Brain microvascular endothelial cell (primary cell): ENCODE measurements around the gene MICB.
A peak's percentile ranks its signal among the peaks of the same experiment; 100 is the strongest.

Experiments
- DNase-seq: peaks from one replicate; pipeline ENCODE4 v3.0.0-alpha.2; 2020
- H3K27ac ChIP-seq: fragments of 250-450 bp; sonication (Bioruptor Pico); 2 replicates; pipeline ENCODE4 v1.5.1; 2020; ENCODE audit warnings: mild to moderate bottlenecking, moderate library complexity
- H3K27me3 ChIP-seq: fragments of 250-450 bp; sonication (Bioruptor Pico); replicated peaks from 2 replicates; pipeline ENCODE4 v1.5.1; 2020; ENCODE audit warnings: mild to moderate bottlenecking
- H3K36me3 ChIP-seq: fragments of 250-450 bp; sonication (Bioruptor Pico); replicated peaks from 2 replicates; pipeline ENCODE4 v1.5.1; 2020; ENCODE audit warnings: mild to moderate bottlenecking
- H3K4me3 ChIP-seq: 2 replicates; pipeline ENCODE4 v1.5.1; 2011; ENCODE audit warnings: low read depth, mild to moderate bottlenecking, control low read depth, low read length, moderate library complexity
- in situ Hi-C: cut with HindIII; loops from 2 replicates; pipeline ENCODE4 v1.10.0; 2017; ENCODE audit warnings: low sequenced_read_pairs, low pct_ligation_motif_present
- TF ChIP-seq, protein P1 (sequence below): IDR thresholded peaks from 2 replicates; pipeline ENCODE4 v1.5.1; 2011; ENCODE audit warnings: low read depth, mild to moderate bottlenecking, moderate library complexity, low read length, control low read depth, inconsistent platforms; ENCODE audit errors: missing control alignments

Gene MICB

DNA sequence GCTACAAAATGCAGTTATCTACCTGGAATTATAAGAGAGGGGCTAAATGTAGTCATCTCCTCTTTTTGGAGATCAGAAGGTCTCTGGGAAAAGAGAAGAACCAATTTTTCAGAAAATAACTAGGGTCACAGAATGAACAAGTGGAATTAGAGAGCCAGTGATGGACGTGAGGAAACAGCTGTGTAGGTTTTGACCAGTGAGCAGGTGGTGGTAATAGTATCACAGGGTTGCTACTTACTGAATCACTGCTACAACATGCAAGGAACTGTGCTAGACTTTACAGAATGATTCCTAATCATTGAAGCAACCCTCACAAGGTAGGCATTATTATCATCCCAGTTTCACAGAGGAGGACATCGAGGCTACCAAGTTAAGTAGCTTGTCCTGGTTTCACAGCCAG lies 46.7 kb downstream of the MICB start:
- no peak overlapping the region for H3K27ac ChIP-seq
- TF ChIP-seq, protein P1, sequence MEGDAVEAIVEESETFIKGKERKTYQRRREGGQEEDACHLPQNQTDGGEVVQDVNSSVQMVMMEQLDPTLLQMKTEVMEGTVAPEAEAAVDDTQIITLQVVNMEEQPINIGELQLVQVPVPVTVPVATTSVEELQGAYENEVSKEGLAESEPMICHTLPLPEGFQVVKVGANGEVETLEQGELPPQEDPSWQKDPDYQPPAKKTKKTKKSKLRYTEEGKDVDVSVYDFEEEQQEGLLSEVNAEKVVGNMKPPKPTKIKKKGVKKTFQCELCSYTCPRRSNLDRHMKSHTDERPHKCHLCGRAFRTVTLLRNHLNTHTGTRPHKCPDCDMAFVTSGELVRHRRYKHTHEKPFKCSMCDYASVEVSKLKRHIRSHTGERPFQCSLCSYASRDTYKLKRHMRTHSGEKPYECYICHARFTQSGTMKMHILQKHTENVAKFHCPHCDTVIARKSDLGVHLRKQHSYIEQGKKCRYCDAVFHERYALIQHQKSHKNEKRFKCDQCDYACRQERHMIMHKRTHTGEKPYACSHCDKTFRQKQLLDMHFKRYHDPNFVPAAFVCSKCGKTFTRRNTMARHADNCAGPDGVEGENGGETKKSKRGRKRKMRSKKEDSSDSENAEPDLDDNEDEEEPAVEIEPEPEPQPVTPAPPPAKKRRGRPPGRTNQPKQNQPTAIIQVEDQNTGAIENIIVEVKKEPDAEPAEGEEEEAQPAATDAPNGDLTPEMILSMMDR, result no peak
- in situ Hi-C loops, result no loop called here

DNA sequence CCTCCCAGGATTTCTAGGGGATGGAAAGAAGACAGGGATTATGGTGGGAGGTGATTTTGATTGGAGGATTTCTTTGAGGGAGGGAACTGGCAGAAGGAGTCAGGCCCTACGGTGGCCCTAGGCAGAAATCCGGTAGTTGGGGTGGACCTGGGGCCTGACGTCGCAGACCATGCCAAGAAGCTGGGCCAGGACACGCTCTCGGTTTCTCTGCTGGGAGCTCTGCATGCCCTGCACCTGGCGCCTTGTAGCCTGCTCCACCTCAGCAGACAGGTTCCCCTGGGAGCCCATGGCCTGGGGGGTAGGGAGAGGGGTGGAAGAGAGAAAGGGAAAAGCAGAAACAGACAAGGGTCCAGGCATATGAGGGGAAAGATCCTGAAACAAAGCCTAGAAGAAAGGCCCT lies 47.3 kb downstream of the MICB start:
- in situ Hi-C loops, result no loop called here
- TF ChIP-seq, protein P1, result no peak
- no peak overlapping the region for H3K27ac ChIP-seq
- no peaks in the 10 kb centered on the region for H3K27me3 ChIP-seq
- H3K4me3 ChIP-seq, result no peak overlapping the region
- peaks cover 13% of the 10 kb centered on the region for H3K36me3 ChIP-seq
- no peak for DNase-seq

More for the DNA sequence above, 46.7 kb downstream of the MICB start:
- DNase-seq, result no peak
- no peak overlapping the region for H3K4me3 ChIP-seq
- H3K36me3 ChIP-seq, result peaks cover 18% of the 10 kb centered on the region
- H3K27me3 ChIP-seq, result no peaks in the 10 kb centered on the region

DNA sequence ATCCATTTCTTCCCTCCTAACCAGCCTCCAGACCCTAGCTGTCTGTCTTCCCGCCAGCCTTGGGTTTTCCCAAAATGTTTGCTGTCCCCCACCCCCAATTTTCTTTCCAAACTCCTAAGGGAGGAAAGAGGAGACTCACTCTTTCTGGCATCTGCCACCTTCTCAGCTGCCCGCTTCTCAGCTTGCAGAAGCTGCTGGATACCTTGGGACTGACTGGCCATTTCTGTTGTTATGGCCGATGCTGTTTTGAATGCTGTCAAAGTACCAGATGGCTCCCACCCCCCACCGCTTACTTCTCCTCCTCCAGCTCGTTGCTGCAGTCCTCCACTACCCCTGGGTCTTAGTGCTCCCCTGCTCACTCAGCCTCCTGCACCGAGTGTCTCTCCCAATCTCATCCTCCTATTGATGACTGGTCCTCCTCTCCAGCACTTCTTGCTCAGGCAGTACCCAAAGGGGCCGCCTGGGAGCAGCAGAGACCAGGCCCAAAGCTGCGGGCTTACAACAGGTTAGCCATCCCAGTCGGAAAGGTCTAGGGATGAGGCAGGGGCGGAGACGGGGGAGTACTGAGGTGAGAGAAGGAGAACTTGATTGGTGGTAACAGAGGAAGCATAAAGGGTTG lies 48.5 kb downstream of the MICB start, which contains the start of gene ATP6V1G2:
Gene ATP6V1G2, minus strand, starts transcription at position 270 of the 619 bp plus-strand sequence. Its CDS starts 49 bp downstream, at position 221.
- Histone ChIP-seq H3K36me3 (peaks cover 12% of the 10 kb centered on the region), H3K27ac (peak within 1 kb of the TSS; percentile 75), H3K4me3 (peak within 1 kb of the TSS; percentile 57), H3K27me3 (no peaks in the 10 kb centered on the region)
- in situ Hi-C loops, result no loop called here
- TF ChIP-seq, protein P1, result peak; percentile 100
- peak; percentile 94 for DNase-seq

DNA sequence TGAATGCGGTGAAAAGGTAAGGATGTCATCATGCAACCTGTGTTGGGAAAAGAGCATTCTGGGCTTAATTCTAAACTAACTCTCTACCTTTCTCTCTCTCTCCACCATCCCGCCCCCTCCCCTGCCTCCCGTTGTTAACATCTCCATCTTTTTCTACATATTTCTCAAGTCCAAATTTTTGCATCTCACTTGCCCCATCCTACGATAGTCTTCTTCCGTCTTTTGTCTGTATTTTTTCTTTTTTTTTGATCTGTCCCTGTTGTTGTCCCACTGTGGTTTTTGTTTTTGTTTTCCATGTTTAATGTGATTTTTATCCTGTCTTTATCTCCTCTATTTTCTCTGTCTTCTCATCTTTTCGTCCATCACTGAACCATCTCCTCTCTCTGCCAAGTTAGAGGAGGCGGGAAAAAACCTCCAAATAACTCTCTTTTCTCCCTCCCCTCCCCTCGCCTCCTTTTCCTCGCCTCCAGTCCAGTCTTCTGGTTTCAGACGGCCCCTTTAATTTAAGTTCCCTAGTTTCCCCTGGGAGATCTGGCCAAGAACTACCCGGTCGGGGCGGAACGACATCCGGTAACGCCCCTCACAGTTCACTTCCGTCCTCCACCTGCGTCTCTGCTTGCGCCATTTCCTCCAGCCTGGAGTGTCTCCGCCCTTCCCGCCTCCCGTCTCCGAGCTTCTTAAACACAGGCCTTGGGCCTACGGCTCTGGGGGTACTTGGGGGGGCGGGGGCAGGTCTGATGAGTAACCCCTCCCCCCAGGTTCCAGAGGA lies 49.2 kb downstream of the MICB start, which contains the start of gene NFKBIL1:
Gene NFKBIL1, plus strand, starts transcription at position 651 of the 769 bp plus-strand sequence. Its CDS starts 87 bp downstream, at position 738.
- TF ChIP-seq, protein P1, result no peak
- H3K36me3 ChIP-seq, result peaks cover 11% of the 10 kb centered on the region
- peak within 1 kb of the TSS; percentile 75 for H3K27ac ChIP-seq
- H3K27me3 ChIP-seq, result no peaks in the 10 kb centered on the region
- in situ Hi-C loops, result no loop called here
- peak; percentile 96 for DNase-seq
- H3K4me3 ChIP-seq, result peak within 1 kb of the TSS; percentile 57

DNA sequence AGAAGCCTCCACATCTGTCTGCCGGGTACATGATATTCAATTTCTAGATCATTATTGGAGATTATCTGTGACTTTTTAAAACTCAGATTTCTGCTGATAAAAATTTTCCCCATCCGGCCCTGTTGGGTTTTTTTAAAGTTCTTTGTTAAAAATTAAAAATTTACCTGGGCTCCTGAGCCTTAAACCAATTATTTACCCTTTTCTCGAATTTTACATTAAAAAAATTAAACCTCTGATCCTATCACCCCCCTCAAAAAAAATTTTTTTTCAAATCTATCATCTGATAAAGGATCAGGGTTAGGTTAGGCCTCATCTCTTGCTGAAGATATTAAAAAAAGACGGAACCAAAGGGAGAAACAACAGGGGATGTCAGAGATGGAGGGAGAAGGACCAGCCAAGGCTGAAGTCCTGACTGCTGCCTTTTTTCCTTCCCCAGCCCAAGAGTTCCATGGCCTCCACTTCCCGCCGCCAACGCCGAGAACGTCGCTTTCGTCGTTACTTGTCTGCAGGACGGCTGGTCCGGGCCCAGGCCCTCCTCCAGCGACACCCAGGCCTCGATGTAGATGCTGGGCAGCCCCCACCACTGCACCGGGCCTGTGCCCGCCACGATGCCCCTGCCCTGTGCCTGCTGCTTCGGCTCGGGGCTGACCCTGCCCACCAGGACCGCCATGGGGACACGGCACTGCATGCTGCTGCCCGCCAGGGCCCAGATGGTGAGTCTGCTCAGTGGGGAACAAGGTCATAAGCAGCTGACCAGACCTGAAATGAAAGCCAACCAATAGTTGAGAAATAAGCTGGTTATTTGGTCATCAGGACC lies 50.0 kb downstream of the MICB start:
- Histone ChIP-seq H3K4me3 (peak overlapping the region; percentile 57), H3K36me3 (peaks cover 11% of the 10 kb centered on the region), H3K27ac (peak overlapping the region; percentile 75), H3K27me3 (no peaks in the 10 kb centered on the region)
- TF ChIP-seq, protein P1, result no peak
- in situ Hi-C loops, result no loop called here
- no peak for DNase-seq
